Upper lobe of left lung (tissue), 6 donors: ENCODE results near the gene TTC9B. TPM values are rescaled to one million over a fixed set of nuclear protein-coding genes. Genes with fewer than 3 reads are reported as not detected.

Source experiments
- ATAC-seq, 2 donors: fragments of 200-7000 bp; cut with Tn5 transposase; one replicate each; pipeline ENCODE4 v1.9.1; 2022; ENCODE audit warnings: mild to moderate bottlenecking in 2 of 2, moderate library complexity in 2 of 2; ENCODE audit not compliant: low FRiP score in 2 of 2
- DNase-seq, 2 donors: peaks; one replicate each; pipeline ENCODE4 v3.0.0-alpha.2; 2019 to 2020
- H3K27ac ChIP-seq, 4 donors: fragments of 200-600 bp; sonication (generic); one replicate each; pipeline ENCODE4 v1.5.1; 2016 to 2019
- H3K27me3 ChIP-seq, 4 donors: fragments of 200-600 bp; sonication (generic); one replicate each; pipeline ENCODE4 v1.5.1; 2017 to 2019
- H3K36me3 ChIP-seq, 4 donors: fragments of 200-600 bp; sonication (generic); one replicate each; pipeline ENCODE4 v1.5.1; 2016 to 2019
- H3K4me1 ChIP-seq, 4 donors: fragments of 200-600 bp; sonication (generic); one replicate each; pipeline ENCODE4 v1.5.1; 2018 to 2019
- H3K4me3 ChIP-seq, 4 donors: fragments of 200-600 bp; sonication (generic); one replicate each; pipeline ENCODE4 v1.5.1; 2017 to 2019; ENCODE audit warnings: mild to moderate bottlenecking in 2 of 4, moderate library complexity in 1 of 4
- H3K9me3 ChIP-seq, 4 donors: fragments of 200-600 bp; sonication (generic); one replicate each; pipeline ENCODE4 v1.5.1; 2018 to 2019
- EP300 ChIP-seq, 4 donors: sonication (generic); formaldehyde crosslinking; IDR thresholded peaks; one replicate each; pipeline ENCODE4 v1.5.1; 2017; ENCODE audit warnings: antibody characterized with exemption in 4 of 4, control low read depth in 2 of 4
- POLR2A ChIP-seq, 4 donors: fragments of 450-650 bp; IDR thresholded peaks; one replicate each; pipeline ENCODE4 v1.5.1; 2016 to 2017; ENCODE audit warnings: antibody characterized with exemption in 4 of 4, mild to moderate bottlenecking in 2 of 4
- POLR2AphosphoS5 ChIP-seq, 2 donors: sonication (generic); formaldehyde crosslinking; IDR thresholded peaks; one replicate each; pipeline ENCODE4 v1.5.1; 2017; ENCODE audit warnings: antibody characterized with exemption in 2 of 2
- WGBS, 2 donors: methylation state at CpG; one replicate each; pipeline ENCODE4 v1.1.5; 2017 to 2018; 5-methylcytosine and 5-hydroxymethylcytosine counted together
- total RNA-seq, 6 donors: library from RNA; depleted of rRNA in 4 of 6; stranded (reverse); fragments of >200 nt in 4 of 6; gene quantifications; one replicate each; pipeline versions ENCODE4 v1.1.0 to v1.2.1, GENCODE V29; 2016 to 2021
- TF ChIP-seq, protein P1 (sequence below), 6 experiments: fragments of 450-650 bp in 4 of 6; fragments of 200-600 bp in 2 of 6; sonication (generic) in 2 of 6; IDR thresholded peaks; one replicate each; pipeline ENCODE4 v1.5.1; 2016 to 2019; ENCODE audit warnings: antibody characterized with exemption in 6 of 6
- donor health status: DM: no; HTN: no; CAD: no; lungs with moderate emphysema.
- donor health status: DM: no; HTN: yes; CAD: no; lungs with severe emphysema.

The TTC9B gene
- total RNA-seq, 6 donors from 2014 or later, result not detected

DNA sequence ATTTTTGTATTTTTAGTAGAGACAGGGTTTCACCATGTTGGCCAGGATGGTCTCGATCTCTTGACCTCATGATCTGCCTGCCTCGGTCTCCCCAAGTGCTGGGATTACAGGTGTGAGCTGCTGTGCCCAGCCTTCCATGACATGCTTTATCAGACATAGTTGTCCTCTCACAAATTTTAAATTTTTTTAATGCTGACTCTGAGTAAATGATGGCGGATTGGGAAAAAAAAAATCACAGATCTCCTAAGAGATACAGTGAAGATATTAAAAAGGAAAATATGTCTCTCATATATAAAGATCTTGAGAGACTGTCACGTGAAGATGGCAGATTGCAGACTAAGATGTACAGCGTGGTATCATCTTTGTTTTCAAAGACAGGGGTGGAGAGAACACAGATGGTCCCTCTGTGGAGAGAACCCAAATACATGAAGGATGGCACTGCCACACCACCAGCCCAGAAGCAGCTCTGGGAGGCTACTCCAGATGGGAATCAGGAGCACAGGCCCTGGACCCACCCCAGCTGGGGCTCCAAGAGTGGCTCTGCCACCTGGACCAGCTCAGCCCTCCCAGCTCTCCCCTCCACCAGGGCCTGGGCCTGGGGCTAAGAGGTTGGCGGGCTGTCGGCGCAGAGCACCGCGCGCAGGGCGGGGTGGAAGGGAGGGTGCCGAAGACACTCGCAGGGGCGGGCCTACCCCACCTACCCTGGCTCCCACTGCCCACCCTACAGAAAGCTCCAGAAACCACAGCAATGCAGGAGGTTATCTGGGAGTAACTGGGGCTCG lies 28.3 kb upstream of the TTC9B start:
- Histone ChIP-seq H3K9me3 (no peaks in the 10 kb centered on the region), H3K4me1 (peaks cover 19 to 34% (median 21%) of the 10 kb centered on the region in 4 donors), H3K36me3 (peaks cover 0 to 19% (median 8%) of the 10 kb centered on the region in 4 donors), H3K27me3 (no peaks in the 10 kb centered on the region), H3K27ac (no peak overlapping the region), H3K4me3 (no peak overlapping the region)
- peak in 1 of 2 donors; percentile 77 for DNase-seq
- TF ChIP-seq POLR2A (IDR thresholded peaks at IDR 0.05) (no peak), EP300 (IDR thresholded peaks at IDR 0.05) (no peak), POLR2AphosphoS5 (IDR thresholded peaks at IDR 0.05) (no peak)
- TF ChIP-seq, protein P1, sequence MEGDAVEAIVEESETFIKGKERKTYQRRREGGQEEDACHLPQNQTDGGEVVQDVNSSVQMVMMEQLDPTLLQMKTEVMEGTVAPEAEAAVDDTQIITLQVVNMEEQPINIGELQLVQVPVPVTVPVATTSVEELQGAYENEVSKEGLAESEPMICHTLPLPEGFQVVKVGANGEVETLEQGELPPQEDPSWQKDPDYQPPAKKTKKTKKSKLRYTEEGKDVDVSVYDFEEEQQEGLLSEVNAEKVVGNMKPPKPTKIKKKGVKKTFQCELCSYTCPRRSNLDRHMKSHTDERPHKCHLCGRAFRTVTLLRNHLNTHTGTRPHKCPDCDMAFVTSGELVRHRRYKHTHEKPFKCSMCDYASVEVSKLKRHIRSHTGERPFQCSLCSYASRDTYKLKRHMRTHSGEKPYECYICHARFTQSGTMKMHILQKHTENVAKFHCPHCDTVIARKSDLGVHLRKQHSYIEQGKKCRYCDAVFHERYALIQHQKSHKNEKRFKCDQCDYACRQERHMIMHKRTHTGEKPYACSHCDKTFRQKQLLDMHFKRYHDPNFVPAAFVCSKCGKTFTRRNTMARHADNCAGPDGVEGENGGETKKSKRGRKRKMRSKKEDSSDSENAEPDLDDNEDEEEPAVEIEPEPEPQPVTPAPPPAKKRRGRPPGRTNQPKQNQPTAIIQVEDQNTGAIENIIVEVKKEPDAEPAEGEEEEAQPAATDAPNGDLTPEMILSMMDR (IDR thresholded peaks at IDR 0.05), result no peak
- ATAC-seq, result peak in 1 of 2 donors; percentile 4
- 93 to 95% methylated on average over 16 of the region's 16 CpGs for WGBS, 2 donors

DNA sequence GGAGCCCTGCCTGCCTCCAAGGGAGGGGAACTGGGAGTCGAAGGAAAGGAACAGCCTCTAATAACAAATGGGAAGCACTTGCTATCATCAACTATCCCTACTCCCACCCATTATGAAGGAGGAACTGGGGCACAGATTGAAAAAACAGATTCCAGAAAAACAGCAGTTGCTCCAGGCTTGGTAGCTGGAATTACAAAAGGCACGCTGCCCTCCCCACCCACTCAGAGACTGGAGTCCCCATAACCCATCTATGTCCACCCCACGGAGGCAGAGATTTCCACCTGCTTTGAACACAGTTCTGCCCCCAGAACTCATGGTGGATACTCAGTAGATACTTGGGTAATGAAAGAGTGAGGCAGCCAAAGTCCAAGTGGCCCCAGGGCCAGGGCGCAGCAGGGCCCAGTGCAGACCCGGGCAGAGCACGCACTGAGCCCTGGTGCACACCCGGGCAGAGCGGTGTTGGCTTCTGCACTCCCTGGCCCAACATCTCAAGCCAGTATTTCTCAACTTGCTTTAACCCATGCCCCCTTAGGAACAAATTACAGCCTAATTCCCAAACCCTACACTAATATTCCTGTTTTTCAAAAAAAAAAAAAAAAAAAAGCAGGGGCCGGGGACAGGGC lies 27.4 kb upstream of the TTC9B start:
- no peak overlapping the region for H3K4me3 ChIP-seq
- no peaks in the 10 kb centered on the region for H3K9me3 ChIP-seq
- DNase-seq (peak in 1 of 2 donors; percentile 25), ATAC-seq (no peak)
- 84 to 85% methylated on average over 9 of the region's 9 CpGs for WGBS, 2 donors
- H3K36me3 ChIP-seq, result peaks cover 2 to 24% (median 15%) of the 10 kb centered on the region in 4 donors
- no peak overlapping the region for H3K27ac ChIP-seq
- H3K27me3 ChIP-seq, result no peaks in the 10 kb centered on the region
- no peak for TF ChIP-seq POLR2A (IDR thresholded peaks at IDR 0.05)
- TF ChIP-seq POLR2AphosphoS5 (IDR thresholded peaks at IDR 0.05), result no peak
- TF ChIP-seq EP300 (IDR thresholded peaks at IDR 0.05), result no peak
- TF ChIP-seq, protein P1 (IDR thresholded peaks at IDR 0.05), result no peak
- H3K4me1 ChIP-seq, result peaks cover 19 to 36% (median 21%) of the 10 kb centered on the region in 4 donors

DNA sequence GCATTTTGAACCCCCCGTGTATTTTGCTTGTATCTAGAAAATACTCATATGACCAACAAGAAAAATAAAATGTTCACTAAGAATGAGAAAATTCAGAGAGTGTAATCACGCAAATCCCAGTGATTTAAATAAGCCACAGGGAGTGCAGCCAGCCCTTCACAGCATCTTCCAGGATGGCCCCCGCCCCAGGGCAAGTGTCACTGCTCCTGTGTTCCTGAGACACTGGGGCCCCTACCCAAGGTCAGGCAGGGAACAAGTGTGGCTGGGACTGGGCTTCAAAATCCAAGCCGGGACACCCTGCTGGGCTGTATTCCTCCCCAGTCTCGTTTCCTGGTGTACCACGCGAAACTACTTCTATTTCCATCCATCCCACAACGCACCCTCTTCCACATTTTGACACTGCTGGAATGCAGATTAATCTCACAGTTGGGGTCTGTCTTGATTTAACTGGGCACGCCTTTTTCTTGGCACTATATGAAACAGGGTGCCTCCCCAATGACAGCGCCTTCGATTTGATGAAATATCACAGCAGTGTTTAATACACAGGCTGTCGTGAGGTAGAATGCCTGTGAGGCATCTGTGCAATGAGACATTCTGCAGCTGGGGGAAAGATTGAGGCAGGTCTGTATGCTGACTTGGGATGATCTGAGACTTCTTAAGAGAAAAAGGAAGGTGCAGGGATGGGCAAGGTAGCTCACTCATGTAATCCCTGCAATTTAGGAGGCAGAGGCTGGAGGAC lies 26.6 kb upstream of the TTC9B start:
- Histone ChIP-seq H3K4me3 (no peak overlapping the region), H3K27me3 (no peaks in the 10 kb centered on the region), H3K36me3 (peaks cover 6 to 24% (median 21%) of the 10 kb centered on the region in 4 donors), H3K9me3 (no peaks in the 10 kb centered on the region), H3K27ac (no peak overlapping the region), H3K4me1 (peaks cover 19 to 36% (median 21%) of the 10 kb centered on the region in 4 donors)
- 86 to 89% methylated on average over 11 to 12 of the region's 12 CpGs for WGBS, 2 donors
- TF ChIP-seq POLR2AphosphoS5 (IDR thresholded peaks at IDR 0.05), result no peak
- TF ChIP-seq, protein P1 (IDR thresholded peaks at IDR 0.05), result no peak
- TF ChIP-seq EP300 (IDR thresholded peaks at IDR 0.05), result no peak
- no peak for TF ChIP-seq POLR2A (IDR thresholded peaks at IDR 0.05)
- ATAC-seq (no peak), DNase-seq (no peak)

DNA sequence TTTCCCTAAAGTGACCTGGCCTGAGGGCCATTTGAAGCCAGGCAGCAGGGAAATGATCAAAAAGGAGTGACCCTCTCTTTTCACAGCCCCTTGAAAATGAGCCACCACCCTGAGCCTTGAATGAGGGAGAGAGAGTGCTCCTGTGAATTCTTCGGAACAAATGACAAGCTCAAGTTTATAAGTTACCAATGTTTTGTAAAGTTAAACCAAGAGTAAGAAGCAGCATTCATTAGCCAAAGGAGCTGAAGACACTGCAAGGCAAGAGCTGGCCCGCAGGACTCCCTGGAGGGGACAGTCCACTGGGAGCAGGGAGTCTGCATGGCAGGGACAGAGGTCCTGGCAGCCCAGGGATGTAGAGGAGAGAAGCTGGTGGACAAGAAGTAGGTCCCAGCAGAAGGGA lies 25.0 kb upstream of the TTC9B start:
- ATAC-seq, result no peak
- Histone ChIP-seq H3K4me1 (peaks cover 19 to 36% (median 21%) of the 10 kb centered on the region in 4 donors), H3K27ac (peak overlapping the region in 1 of 4 donors; percentile 67), H3K36me3 (peaks cover 9 to 40% (median 32%) of the 10 kb centered on the region in 4 donors), H3K9me3 (no peaks in the 10 kb centered on the region), H3K27me3 (no peaks in the 10 kb centered on the region), H3K4me3 (no peak overlapping the region)
- no peak for DNase-seq
- 89 to 100% methylated on average over 2 of the region's 2 CpGs for WGBS, 2 donors
- TF ChIP-seq EP300 (IDR thresholded peaks at IDR 0.05), result no peak
- TF ChIP-seq POLR2A (IDR thresholded peaks at IDR 0.05), result no peak
- TF ChIP-seq, protein P1 (IDR thresholded peaks at IDR 0.05), result no peak
